ENCODE measurements around the gene CLASP1.
A peak's percentile ranks its signal among the peaks of the same experiment; 100 is the strongest.
"Not testable (repeated sequence)": the region's sequence is repeated elsewhere in the genome, so short reads cannot be mapped to it uniquely, and the experiment has no call there.

CLASP1 gene

GRCh38 chr2:121342751-121343150 lies 306.5 kb downstream of the CLASP1 start:
- no peak for DNase-seq

- DNase-seq: no peak
Measured at GRCh38 chr2:121340926-121341325, 308.3 kb downstream of the CLASP1 start.

- DNase-seq: peak; percentile 13
Measured at GRCh38 chr2:121338281-121338680, 311.0 kb downstream of the CLASP1 start.

- DNase-seq: no peak
Measured at GRCh38 chr2:121336528-121337294, 312.6 kb downstream of the CLASP1 start.

GRCh38 chr2:121335294-121336290 lies 313.7 kb downstream of the CLASP1 start:
- DNase-seq: peak; percentile 73

DNA sequence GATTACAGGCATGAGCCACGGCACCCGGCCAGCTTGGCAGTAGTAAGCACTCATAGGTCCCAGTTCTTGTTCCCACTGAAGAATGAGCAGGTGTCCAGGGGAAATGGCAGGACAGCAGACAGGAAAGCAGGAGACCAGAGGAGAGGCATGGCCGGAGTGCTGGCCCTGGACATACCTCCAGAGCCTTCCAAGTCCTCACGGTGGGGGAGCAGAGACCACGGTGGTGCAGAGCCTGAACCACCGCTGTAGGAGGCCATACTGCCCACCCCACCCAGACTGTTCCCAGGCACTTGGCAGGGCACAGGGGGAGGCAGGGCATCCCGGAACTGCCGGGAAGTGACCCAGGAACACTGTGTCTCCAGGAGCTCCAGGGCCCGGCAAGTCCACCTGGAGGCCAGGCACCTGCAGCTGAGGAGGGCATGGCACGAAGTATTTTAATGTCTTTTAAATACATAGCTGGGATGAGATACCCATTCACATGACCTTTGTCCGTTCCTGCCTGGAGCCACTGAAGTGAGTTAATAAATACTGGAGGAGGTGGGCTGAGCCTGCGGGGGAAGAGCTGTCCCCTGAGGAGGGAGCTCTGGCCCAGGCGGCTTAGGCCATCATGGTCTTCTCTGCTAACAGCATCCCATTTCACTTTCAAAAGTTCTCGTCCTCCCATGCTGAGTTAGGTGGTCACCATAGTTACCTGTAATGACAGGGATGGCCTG lies 314.5 kb downstream of the CLASP1 start:
- DNase-seq: no peak

- no peak for DNase-seq
Measured at GRCh38 chr2:121333834-121334558, 315.3 kb downstream of the CLASP1 start.

DNA sequence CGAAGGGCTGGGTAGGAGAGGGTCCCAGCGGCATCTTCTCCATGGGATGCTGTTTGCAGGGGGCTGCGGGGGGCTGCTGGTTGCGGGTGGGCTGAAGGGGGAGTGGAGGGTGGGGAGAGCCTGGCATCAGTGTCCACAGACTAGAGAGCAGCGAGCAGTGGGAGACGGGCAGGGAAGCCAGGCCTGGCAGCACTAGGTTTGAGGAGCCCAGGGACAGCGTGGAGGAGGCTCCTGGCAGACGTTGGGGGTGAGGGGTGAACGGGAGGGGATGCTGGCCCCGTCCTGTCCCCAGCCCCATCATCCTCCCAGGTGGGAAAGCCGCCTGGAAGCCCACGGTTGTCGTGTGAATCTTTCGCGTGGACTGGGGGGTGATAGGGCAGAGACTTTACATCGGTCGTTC lies 316.0 kb downstream of the CLASP1 start:
- DNase-seq: no peak

GRCh38 chr2:121331324-121331723 lies 317.9 kb downstream of the CLASP1 start:
- DNase-seq: not testable (repeated sequence)

- DNase-seq: no peak
Measured at GRCh38 chr2:121330921-121331320, 318.3 kb downstream of the CLASP1 start.

- no peak for DNase-seq
Measured at GRCh38 chr2:121329786-121330185, 319.5 kb downstream of the CLASP1 start.

GRCh38 chr2:121326628-121327027 lies 322.6 kb downstream of the CLASP1 start:
- DNase-seq: no peak

DNA sequence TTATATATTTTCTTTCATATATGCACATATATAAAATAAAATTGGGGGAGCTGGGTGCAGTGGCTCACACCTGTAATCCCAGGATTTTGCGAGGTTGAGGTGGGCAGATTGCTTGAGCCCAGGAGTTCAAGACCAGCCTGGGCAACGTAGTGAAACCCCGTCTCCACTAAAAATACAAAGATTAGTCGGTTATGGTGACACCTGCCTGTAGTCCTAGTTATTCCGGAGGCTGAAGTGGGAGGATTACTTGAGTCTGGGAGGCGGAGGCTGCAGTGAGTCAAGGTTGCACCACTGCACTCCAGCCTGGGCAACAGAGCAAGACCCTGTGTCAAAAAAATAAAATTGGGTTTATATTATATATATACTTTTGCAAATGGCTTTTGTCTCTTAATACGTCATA lies 324.7 kb downstream of the CLASP1 start:
- no peak for DNase-seq

- DNase-seq: no peak
Measured at GRCh38 chr2:121321476-121321875, 327.8 kb downstream of the CLASP1 start.

DNA sequence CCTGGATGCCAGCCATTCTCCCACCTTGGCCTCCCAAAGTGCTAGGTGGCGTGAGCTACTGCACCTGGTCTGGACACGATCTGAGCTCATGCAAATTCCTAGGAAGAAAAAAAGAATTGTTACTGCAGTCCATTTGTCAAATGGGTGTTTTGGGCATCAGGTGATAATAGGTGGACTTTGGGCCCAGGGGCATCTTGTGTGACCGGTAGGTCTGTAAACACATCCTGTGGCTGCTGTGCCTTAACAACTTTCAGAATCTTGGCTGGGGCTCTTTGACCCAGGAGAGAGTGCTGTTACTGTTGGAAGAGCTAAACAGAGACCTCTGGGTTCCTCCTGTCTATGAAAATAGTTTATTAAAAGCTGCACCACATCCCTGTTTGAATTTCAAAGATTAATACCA lies 329.3 kb downstream of the CLASP1 start:
- no peak for DNase-seq

GRCh38 chr2:121316986-121317385 lies 332.3 kb downstream of the CLASP1 start:
- no peak for DNase-seq

GRCh38 chr2:121313701-121314100 lies 335.6 kb downstream of the CLASP1 start:
- DNase-seq: not testable (repeated sequence)

DNA sequence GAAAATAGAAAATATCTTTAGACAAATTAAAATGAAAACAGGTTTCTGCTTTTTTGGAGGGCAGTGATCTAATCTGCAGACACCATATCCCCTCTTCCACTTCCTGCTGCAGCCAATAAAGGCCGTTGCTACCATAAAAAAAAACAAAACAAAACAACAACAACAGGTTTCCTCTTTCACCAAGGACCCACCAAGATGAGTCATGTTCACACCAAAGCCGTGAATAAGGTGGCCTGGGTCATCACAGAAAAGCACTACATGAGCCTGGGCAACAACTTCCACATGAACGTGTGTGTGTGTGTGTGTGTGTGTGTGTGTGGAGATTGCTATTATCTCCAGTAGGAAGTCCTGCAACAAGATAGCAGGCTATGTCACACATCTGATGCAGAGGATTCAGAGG lies 339.5 kb downstream of the CLASP1 start:
- no peak for DNase-seq

DNA sequence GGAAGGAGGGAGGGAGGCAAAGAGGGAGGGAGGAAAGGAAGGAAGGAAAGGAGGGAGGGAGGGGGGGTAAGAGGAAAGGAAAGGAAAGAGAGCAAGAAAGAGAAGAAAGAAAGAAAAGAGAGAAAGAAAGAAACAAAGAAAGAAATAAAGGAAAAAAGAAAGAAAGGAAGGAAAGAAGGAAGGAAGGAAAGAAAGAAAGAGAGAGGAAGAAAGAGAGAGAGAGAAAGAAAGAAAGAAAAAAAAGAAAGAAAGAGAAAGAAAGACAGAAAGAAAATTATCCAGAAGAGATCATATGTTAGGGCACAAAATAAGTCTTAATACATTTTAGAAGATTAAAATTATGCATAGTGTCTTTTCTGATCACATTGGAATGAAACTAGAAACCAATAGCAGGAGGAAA lies 339.9 kb downstream of the CLASP1 start:
- DNase-seq: no peak

GRCh38 chr2:121307048-121307447 lies 342.2 kb downstream of the CLASP1 start:
- DNase-seq: no peak

GRCh38 chr2:121304941-121305340 lies 344.3 kb downstream of the CLASP1 start:
- no peak for DNase-seq

GRCh38 chr2:121303531-121304263 lies 345.6 kb downstream of the CLASP1 start:
- no peak for DNase-seq

All from NCI-H345 (cell line).